Measurements from ENCODE around the gene PPP1R15B.
"Not testable (repeated sequence)": the region's sequence is repeated elsewhere in the genome, so short reads cannot be mapped to it uniquely, and the experiment has no call there.

The PPP1R15B gene

GRCh38 chr1:204443871-204444581, 32.4 kb upstream of the PPP1R15B start:
- no peak for DNase-seq (ENCODE audit: low read depth)

- no peak for DNase-seq (ENCODE audit: low read depth)
These were observed 31.6 kb upstream of the PPP1R15B start for GRCh38 chr1:204443260-204443619.

DNA sequence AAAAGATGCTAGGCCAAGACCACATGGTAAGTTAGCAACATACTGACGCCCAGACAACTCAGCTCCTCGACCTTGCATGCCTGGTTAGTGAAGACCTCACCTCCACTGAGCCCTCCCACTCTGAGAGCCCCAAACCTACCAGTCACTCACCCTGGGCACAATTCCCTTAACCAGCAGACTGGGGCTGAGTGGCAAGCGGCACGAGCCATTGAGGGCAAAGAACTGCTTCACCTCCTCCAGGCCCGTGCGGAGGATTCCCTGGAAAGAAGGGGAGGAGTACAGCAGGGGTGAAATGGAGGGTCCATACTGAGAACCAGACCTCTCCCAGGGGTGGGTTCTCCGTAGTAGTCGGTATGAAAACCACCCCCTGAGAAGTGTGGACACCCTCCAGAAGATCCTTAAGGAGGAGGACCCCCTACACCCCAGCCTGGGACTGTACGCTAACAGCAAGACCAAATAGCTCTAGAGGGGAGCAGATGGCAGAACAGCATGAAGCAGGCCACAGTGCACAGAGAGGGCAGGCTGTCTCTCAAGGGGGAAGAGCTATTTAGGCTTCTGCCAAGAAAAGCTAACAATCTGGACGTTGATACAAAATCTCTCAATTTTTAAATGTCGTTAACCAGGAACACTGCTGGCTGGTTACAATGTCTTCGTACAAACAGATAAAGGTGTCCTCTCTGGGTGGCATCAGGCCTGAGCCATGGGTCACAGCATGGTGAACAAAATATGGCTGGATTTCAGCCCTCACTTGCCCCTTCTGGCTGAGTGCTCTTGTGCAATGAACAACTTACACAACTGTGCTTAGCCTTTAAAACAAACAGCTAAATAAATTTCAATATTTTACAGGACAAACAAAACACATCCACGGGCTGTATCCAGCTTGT, 31.0 kb upstream of the PPP1R15B start:
- DNase-seq (ENCODE audit: low read depth): no peak

DNA sequence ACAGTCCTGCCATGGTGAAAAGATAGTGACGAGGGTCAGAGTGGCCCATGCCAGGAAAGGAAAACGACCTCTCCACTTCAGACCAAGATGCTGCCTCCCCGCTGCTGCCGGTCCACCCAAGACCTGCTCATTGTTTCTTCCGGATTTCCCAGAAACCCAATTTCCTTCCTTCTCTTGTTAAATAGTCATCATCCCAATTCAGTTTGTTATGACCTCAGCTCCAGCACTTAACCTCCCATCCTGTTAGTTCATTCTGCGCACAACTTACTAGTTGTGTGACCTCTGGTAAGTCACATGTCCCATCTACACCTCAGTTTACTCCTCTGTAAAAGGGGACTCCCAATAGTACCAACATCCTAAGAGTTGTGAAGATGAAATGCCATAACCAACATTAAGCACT, 29.9 kb upstream of the PPP1R15B start:
- no peak for DNase-seq (ENCODE audit: low read depth)

DNA sequence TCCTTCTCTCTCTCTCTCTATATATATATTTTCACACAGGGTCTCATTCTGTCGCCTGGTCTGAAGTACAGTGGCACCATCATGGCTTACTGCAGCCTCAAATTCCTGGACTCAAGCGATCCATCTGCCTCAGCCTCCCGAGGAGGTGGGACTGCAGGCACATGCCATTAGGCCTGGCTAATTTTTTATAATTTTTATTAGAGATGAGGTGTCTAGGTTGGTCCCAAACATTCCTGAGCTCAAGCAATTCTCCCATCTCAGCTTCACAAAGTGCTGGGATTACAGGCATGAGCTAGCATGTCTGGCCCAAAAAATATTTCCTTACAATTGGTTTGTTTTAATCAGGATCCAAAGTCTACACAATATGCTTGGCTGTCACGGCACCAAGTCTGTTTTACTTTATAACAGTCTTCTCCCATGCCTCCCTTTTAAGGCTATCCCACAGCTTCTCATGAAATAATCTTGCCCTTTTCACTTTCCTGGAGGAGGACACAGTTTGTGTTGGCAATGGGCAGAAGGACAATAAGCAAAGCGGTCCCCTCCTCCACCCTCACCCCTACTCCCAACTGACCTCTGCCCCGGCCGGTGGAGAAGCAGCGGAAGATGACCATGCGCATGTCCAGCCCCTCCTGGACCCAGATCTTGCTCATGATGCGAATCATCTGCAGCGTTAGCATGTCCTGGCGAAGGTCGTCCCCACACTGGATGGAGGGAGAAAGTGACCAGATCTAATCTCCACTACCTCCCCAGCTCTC, 28.2 kb upstream of the PPP1R15B start:
- DNase-seq (ENCODE audit: low read depth): no peak

DNA sequence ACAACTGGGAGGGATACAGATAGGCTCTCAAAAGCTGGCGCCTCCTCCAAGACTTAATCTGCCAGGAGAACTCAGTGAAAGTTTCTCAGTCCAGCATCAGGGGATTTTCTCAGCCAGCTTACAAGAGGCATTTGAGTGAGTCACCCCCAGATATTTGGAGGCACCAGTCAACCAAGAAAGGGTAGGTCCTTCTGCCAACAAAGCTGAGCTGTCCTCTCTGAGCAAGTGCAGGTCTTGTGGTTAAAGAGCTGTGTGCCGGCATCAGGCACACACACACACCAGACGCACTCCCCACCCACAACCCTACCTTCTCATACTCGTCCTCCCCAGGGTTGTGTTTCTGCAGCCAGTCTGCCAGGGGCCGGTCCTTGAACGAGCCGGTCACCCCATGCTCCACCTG, 27.0 kb upstream of the PPP1R15B start:
- no peak for DNase-seq (ENCODE audit: low read depth)

DNA sequence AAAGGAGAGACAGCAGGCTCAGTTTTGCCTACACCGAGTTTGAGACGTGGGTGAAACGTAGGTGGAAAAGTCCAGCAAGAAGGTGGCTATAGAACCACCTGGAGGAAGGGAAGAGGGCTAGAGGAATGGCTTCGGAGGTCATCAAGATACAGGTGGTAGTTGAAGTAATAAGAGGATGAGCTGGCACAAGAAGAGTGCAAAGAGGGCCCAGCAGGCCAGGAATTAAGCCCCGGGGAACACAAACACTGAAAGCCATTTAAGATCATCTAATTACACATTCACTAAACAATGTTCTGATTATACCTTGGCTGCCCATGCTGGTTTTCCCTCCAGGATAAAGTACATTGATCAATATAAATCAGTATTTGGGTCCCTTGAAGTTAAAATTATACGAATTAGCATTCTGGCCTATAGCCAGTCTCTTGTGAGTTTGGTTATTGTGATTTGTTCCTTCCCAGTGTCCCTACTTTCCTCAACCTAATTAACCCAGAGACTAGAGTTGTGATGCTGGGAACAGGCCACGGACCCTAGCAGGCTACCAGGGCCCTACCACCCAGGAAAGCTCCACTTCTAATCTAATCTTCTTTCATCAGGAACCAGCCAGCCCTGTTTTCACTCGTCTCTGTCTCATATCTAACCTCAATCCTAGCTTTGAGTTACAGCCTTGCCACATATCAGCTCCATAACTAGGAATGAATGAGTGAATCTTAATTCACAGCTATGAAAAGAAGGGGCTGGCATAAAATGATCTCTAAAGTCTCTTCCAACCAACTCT, 26.4 kb upstream of the PPP1R15B start:
- DNase-seq (ENCODE audit: low read depth): no peak

DNA sequence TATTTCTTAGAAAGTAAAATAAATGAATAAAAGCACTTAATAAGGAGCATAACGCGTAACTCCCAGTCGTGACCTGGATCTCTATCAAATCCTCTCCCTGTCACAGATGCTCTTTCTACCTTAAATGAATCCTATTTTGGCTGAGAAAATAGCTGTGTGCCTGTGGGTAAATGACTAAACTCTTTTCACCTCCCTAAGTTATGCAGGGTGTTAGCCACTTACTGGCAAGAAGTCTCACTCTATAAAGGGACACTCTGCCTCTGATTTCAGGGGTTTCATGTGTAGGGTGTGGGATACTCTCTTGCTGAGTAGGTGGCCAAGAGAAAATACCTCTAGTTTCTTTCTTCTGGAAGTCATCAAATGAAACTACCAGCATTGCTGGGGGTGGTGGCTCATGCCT, 24.3 kb upstream of the PPP1R15B start:
- no peak for DNase-seq (ENCODE audit: low read depth)

DNA sequence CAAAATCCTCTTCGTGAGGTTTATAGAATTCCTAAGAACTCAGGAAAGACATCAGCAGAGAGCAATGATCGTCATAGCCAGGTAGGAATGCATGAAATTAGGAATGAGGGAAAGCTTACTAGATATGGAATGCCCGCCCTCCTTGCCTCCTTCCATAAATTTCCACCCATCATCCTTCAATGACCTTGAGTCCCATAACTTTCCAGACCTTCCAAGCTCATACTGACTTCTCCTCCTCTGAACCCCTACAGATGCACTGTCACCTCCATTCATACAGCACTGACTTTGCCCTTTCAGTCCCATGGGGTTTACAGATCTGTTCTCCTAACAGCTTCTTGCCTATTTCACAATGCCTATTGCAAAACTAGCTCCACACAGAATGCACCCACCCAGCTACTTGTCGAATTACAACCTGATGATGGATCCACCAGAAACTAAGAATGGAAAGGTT, 23.8 kb upstream of the PPP1R15B start:
- DNase-seq (ENCODE audit: low read depth): no peak

- no peak for DNase-seq (ENCODE audit: low read depth)
These were observed 22.6 kb upstream of the PPP1R15B start for GRCh38 chr1:204434116-204434755.

GRCh38 chr1:204432708-204433107, 21.1 kb upstream of the PPP1R15B start:
- no peak for DNase-seq (ENCODE audit: low read depth)

DNA sequence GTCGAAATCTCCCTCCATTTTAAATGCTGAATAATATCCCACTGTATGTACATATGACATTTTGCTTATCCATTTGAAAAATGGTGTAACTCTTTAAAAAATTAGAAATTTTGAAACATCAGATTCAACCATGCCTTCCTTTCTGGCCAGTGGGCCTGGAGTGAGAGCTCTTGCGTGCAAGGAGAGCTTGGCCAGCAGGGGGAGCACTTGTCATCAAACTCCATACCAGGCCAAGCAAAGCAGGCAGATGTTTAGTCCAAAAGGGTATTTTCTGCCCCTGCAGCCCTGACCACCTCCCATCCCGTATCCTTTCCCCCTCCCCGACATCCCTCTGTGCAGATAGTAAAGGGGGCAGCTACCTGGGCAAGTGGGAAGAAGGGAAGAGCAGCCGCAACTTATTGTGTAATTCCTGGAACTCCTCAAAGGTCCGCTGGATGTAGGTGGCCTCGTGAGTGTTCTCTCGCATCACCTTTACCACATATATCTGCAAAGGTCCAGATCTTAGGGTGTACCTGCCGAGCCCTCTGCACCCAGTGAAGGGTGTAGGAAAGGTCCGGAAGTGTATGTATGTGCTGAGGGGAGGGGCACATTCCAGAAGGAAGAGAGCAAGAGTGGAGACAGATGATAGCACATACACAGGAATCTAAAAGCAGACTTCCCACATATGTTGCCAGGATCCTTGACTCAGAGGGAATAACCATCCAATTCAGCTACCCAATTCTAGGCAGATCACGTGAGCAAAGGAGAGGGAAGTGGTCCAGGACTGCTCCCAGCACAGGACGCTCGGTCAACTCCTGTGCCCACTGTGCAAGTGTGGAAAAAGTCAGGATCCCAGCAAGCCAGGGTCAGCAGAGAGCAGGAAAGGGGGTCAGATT, 19.9 kb upstream of the PPP1R15B start:
- DNase-seq (ENCODE audit: low read depth): peak; percentile 72

DNA sequence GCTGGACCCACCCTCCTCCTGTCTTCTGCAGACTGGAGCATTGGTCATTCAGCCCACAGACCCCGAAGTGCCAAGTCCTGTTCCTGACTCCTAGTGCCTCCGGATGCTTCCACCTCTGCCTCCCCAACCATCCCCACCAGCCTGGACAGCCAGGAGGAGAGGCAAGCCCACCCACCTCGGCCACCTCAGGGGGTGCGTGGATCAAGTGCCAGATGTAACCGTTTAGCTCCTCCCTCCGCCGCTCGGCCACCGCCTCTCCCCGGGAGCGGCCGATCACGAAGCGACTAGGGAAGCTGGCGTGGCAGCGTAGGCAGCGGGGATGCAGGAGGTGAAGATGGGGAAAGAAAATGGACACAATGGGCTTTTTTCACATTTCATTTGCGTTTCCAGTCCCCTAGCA, 18.1 kb upstream of the PPP1R15B start:
- no peak for DNase-seq (ENCODE audit: low read depth)

DNA sequence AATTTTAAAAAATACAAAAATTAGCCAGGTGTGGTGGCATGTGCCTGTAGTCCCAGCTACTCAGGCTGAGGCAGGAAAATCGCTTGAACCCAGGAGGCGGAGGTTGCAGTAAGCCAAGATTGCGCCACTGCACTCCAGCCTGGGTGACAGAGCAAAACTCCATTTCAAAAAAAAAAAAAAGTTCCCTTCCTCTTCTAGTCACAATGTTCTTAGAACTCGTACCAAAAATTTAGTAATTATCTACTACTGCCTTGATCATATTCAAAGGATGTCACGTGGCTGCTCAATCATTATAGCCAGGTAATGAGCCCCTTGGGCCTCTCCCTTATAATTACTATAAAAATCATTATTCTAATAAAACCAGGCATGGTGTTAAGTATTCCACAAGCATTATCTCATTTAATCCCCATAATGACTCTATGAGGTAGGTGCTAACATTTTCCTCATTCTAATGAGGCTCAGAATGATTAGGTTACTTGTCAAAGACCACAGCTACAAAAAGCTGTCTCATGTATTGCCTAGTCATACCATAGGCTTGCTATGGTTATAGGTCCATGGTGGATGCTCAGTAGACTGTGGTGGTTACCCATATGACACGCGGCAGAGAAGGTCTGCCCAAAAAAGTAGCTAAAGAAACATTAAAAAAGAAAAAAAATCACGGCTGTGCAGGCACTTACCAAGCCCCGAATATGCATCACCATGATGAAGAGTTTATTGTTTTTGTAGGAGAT, 15.5 kb upstream of the PPP1R15B start:
- DNase-seq (ENCODE audit: low read depth): no peak

DNA sequence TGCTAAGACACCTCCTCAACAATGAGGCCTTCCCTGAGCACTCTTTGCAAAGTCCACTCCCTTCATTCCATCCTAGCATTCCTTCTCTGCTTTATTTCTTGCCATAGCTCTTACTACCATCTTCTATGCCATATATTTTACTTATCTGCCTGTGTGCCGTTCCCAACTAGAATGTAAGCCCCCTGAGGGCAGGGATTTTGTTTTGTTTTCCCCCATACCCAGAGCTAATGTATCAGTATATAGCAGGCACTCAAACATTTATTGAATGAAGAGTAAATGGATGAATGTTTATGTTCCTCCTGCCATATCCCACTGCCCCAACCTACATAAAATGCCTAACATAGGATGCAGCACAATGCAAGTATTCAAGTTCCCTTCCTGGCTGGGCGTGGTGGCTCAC, 14.9 kb upstream of the PPP1R15B start:
- DNase-seq (ENCODE audit: low read depth): no peak

- DNase-seq (ENCODE audit: low read depth): no peak
These were observed 14.4 kb upstream of the PPP1R15B start for GRCh38 chr1:204426035-204426436.

GRCh38 chr1:204424621-204425020, 13.0 kb upstream of the PPP1R15B start:
- no peak for DNase-seq (ENCODE audit: low read depth)

DNA sequence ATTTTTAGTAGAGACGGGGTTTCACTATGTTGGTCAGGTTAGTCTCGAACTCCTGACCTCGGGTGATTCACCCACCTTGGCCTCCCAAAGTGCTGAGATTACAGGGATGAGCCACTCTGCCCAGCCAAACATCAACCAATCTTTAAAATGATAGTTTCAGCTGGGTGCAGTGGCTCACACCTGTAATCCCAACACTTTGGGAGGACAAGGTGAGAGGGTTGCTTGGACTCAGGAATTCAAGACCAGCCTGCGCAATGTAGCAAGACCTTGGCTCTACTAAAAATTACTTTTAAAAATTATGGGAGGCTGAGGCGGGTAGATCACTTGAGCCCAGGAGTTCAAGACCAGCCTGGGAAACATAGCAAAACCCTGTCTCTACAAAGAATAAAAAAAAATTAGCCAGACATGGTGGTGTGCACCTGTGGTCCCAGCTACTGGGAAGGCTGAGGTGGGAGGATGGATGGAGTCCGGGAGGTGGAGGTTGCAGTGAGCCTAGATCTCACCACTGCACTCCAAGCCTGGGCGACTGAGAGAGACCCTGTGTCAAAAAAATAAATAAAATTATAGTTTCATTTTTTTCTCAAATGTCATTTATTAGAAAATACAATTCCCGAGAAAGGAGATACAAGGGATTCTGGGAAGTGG, 10.6 kb upstream of the PPP1R15B start:
- not testable (repeated sequence) for DNase-seq (ENCODE audit: low read depth)

DNA sequence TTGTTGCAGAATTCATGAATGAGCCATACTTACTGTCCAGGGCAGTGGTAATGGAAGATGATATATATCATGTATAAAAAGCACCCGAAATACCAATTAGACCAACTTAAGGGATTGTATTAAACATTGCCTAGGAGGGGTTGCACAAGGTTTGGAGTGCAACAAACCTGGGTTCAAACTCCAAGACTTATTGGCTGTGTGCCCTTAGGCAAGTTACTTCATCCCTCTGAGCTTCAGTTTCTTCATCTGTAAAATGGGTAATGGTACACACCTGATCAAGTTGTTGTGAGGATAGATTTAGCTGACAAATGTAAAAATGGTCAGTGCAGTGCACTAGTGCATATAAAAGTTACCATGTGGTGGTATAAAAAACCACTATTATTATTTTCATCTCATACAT, 9.8 kb upstream of the PPP1R15B start:
- no peak for DNase-seq (ENCODE audit: low read depth)
